Measurements from ENCODE around the gene PPIP5K2.

DNA sequence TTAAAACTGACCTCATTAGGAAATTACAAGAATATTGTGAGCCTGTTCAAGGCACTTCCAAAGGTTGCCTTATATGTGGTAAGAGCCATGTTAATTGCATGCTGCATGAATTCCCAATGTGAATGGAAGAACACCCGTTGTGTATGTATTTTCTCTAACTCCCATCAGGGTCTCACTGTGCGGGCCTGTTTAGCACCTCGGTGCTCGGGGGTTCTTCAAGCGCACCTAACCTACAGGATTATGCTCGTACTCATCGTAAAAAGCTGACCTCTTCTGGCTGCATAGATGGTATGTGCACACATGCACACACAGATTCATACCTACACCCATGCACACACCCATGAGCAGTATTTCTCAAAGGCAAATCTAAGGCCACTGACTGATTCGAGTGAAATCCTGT lies 66.1 kb downstream of the PPIP5K2 start:
- TF ChIP-seq, protein P1, sequence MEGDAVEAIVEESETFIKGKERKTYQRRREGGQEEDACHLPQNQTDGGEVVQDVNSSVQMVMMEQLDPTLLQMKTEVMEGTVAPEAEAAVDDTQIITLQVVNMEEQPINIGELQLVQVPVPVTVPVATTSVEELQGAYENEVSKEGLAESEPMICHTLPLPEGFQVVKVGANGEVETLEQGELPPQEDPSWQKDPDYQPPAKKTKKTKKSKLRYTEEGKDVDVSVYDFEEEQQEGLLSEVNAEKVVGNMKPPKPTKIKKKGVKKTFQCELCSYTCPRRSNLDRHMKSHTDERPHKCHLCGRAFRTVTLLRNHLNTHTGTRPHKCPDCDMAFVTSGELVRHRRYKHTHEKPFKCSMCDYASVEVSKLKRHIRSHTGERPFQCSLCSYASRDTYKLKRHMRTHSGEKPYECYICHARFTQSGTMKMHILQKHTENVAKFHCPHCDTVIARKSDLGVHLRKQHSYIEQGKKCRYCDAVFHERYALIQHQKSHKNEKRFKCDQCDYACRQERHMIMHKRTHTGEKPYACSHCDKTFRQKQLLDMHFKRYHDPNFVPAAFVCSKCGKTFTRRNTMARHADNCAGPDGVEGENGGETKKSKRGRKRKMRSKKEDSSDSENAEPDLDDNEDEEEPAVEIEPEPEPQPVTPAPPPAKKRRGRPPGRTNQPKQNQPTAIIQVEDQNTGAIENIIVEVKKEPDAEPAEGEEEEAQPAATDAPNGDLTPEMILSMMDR (IDR thresholded peaks at IDR 0.05; ENCODE audit: poor library complexity, severe bottlenecking) = no peak
- TF ChIP-seq POLR2AphosphoS5 (IDR thresholded peaks at IDR 0.05) (no peak), EZH2 (IDR thresholded peaks at IDR 0.05; ENCODE audit: borderline replicate concordance, insufficient read depth, low read length, poor library complexity, severe bottlenecking) (no peak), EP300 (conservative IDR thresholded peaks at IDR 0.05; ENCODE audit: poor library complexity, severe bottlenecking) (no peak), SMC3 (conservative IDR thresholded peaks at IDR 0.05; ENCODE audit: poor library complexity) (no peak), TAF1 (IDR thresholded peaks at IDR 0.05; ENCODE audit: low read depth) (no peak), RAD21 (conservative IDR thresholded peaks at IDR 0.05) (no peak), MXI1 (conservative IDR thresholded peaks at IDR 0.05; ENCODE audit: poor library complexity, severe bottlenecking) (no peak)
- TF ChIP-seq, protein P2, sequence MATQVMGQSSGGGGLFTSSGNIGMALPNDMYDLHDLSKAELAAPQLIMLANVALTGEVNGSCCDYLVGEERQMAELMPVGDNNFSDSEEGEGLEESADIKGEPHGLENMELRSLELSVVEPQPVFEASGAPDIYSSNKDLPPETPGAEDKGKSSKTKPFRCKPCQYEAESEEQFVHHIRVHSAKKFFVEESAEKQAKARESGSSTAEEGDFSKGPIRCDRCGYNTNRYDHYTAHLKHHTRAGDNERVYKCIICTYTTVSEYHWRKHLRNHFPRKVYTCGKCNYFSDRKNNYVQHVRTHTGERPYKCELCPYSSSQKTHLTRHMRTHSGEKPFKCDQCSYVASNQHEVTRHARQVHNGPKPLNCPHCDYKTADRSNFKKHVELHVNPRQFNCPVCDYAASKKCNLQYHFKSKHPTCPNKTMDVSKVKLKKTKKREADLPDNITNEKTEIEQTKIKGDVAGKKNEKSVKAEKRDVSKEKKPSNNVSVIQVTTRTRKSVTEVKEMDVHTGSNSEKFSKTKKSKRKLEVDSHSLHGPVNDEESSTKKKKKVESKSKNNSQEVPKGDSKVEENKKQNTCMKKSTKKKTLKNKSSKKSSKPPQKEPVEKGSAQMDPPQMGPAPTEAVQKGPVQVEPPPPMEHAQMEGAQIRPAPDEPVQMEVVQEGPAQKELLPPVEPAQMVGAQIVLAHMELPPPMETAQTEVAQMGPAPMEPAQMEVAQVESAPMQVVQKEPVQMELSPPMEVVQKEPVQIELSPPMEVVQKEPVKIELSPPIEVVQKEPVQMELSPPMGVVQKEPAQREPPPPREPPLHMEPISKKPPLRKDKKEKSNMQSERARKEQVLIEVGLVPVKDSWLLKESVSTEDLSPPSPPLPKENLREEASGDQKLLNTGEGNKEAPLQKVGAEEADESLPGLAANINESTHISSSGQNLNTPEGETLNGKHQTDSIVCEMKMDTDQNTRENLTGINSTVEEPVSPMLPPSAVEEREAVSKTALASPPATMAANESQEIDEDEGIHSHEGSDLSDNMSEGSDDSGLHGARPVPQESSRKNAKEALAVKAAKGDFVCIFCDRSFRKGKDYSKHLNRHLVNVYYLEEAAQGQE (IDR thresholded peaks at IDR 0.05; ENCODE audit: borderline replicate concordance) = no peak
